HG03521 (cell line): ENCODE data around the gene USP3.
"Not testable (repeated sequence)": the region's sequence is repeated elsewhere in the genome, so short reads cannot be mapped to it uniquely, and the experiment has no call there.

Experiments used
- ATAC-seq: cut with Tn5 transposase; IDR thresholded peaks from one replicate; pipeline ENCODE4 v1.9.1; 2021; ENCODE audit warnings: mild to moderate bottlenecking, moderate library complexity; ENCODE audit not compliant: unreplicated experiment

Gene USP3

GRCh38 chr15:63605036-63605435, 100.6 kb downstream of the USP3 start:
- ATAC-seq: no peak

- ATAC-seq: no peak
These were observed 101.4 kb downstream of the USP3 start for GRCh38 chr15:63605816-63606215.

- ATAC-seq: no peak
These were observed 101.9 kb downstream of the USP3 start for GRCh38 chr15:63606308-63606707.

- no peak for ATAC-seq
These were observed 104.6 kb downstream of the USP3 start for GRCh38 chr15:63608989-63609388.

GRCh38 chr15:63609448-63609847, 105.1 kb downstream of the USP3 start:
- no peak for ATAC-seq

- ATAC-seq: peak; percentile 60
These were observed 105.9 kb downstream of the USP3 start for GRCh38 chr15:63610209-63610841.

GRCh38 chr15:63611177-63611576, 106.8 kb downstream of the USP3 start:
- ATAC-seq: no peak

- ATAC-seq: no peak
These were observed 107.9 kb downstream of the USP3 start for GRCh38 chr15:63612300-63612699.

GRCh38 chr15:63615935-63616334, 111.5 kb downstream of the USP3 start:
- no peak for ATAC-seq

- not testable (repeated sequence) for ATAC-seq
These were observed 112.8 kb downstream of the USP3 start for GRCh38 chr15:63617147-63617546.

GRCh38 chr15:63617627-63618026, 113.2 kb downstream of the USP3 start:
- not testable (repeated sequence) for ATAC-seq

- ATAC-seq: not testable (repeated sequence)
These were observed 116.4 kb downstream of the USP3 start for GRCh38 chr15:63620760-63621159.

- ATAC-seq: no peak
These were observed 119.0 kb downstream of the USP3 start for GRCh38 chr15:63623232-63623969.

- ATAC-seq: no peak
These were observed 122.6 kb downstream of the USP3 start for GRCh38 chr15:63626955-63627354.

- no peak for ATAC-seq
These were observed 123.9 kb downstream of the USP3 start for GRCh38 chr15:63628123-63628822.

- ATAC-seq: no peak
These were observed 125.8 kb downstream of the USP3 start for GRCh38 chr15:63630036-63630751.

GRCh38 chr15:63633312-63633711, 128.9 kb downstream of the USP3 start:
- ATAC-seq: no peak

- ATAC-seq: no peak
These were observed 129.8 kb downstream of the USP3 start for GRCh38 chr15:63634154-63634553.

GRCh38 chr15:63636518-63637061, 132.2 kb downstream of the USP3 start:
- ATAC-seq: no peak

GRCh38 chr15:63638839-63639238, 134.4 kb downstream of the USP3 start:
- ATAC-seq: no peak

GRCh38 chr15:63640146-63640545, 135.8 kb downstream of the USP3 start:
- ATAC-seq: no peak
